Hematopoietic multipotent progenitor cell treated with erythropoietin and hydrocortisone succinate and interleukin-3 and kit ligand, for 17 days (in vitro differentiated cells): ENCODE results near the gene HOXD10.

Experiments
- DNase-seq: peaks from one replicate; pipeline ENCODE4 v3.0.0-alpha.2; 2015; ENCODE audit warnings: low spot score

The HOXD10 gene

DNA sequence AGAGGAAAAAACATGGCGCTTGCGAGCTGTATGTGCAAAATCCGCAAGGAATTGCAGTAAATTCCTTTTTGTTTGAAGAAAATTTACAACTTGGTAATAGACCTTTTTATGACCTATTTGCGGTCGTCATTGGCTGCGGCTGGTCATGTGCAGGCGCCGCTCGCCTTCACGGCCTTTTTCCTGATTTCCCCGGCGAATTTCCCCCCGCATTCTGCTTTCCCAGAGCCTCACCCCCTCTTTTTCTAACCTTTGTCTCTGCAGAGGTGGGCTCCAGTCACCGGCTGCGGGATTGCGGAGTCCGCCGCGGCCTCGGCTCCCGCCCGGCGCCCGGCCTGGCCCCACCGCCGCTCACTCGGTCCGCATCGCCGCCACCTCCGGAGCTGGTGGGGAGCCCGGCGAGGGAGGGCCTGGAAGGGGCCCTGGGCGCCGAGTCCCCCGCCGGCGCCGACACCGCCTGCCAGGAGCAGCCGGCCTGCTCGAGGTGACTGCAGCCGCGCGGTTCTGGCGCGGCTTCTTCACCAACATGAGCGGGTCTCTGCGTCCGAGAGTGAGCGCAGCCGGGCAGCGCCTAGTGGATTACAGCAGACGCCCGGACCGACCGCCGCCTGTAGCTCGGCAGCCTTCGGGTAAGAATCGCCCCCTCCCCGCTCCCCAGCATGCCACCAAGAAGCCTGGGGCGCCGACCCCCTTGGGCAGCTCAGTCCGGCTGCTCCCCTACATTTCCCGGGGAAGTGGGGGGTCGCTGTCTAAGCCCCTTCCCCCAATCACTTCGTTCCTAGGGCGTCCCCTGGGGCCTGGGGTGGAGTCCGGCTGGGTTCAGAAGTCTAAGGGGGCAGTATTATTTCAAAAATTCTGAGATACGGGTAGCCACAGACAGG is 20.0 kb downstream of the HOXD10 start:
- no peak for DNase-seq

DNA sequence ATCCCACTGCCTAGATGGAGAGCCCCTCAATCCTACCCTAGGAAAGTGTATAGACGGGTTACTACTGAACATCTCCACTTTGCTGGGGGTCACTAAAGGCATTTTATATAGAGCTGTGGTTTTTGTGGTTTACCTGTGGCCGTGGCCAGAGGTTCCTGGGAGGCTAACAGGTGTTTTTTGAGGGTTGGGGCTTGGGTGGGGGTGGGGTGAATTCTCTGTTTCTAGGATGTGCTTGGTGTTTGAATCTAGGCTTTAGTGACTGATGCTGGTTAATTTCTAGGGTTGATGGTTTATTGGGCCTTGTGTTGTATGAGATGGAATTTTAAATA is 20.6 kb downstream of the HOXD10 start:
- DNase-seq, result no peak

DNA sequence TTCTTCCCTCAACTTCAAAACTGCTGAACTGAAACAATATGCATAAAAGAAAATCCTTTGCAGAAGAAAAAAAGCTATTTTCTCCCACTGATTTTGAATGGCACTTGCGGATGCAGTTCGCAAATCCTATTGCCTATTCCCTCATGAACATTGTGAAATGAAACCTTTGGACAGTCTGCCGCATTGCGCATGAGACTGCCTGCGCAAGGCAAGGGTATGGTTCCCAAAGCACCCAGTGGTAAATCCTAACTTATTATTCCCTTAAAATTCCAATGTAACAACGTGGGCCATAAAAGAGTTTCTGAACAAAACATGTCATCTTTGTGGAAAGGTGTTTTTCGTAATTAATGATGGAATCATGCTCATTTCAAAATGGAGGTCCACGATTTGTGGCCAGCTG is 21.3 kb downstream of the HOXD10 start:
- no peak for DNase-seq

DNA sequence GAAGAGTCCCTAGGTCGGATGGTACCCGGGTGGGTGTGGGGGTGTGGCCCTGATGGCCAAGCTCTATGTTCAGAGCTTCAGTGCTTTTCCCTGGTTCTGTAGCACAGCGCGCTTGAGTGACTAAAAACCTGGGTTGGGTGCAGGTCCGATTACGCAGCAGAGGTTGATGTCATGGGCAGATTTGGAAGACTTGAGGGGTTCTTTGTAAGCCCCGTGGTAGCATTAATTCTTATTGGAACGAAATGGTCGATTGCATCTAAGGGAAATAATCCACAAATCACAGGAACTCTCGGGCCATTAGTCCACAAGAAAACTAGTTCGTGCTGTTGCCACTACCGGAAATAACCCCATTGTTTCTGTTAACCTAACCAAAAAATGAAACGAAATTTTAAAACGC is 21.9 kb downstream of the HOXD10 start:
- no peak for DNase-seq

DNA sequence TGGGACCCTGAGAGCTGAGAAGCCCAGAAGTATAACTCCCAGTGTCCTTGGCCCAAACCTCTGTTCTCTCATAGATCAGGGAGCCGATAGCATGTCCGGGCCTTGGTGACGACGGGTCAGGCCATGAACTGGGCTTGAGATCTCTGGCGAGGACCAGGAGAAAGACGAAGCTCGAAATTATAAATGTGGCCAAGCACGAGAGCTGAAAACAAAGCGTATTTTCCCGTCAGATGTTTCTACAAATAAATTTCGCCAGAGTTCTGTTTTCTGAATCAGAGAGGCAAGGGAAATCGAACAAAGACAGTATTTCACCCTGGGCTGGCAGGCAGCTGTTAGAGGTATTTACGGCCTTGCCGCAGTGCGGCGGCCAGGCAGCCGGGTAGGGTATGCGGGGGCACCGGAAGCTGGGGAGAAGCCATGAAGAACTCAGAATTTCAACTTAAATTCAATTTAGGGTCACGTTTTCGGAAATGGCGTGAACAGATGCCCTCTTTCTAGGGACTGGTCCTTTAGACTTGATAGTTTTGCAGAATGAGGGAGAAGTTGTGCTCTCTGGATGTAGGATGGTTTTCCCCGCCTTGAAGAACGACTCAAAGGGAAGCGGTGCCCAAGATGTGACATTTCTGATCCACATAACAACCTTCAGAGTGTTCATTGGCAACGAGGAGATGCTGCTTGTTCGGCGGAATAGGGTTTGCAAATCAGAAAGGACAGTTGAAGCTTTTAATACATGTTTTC is 22.5 kb downstream of the HOXD10 start:
- no peak for DNase-seq

DNA sequence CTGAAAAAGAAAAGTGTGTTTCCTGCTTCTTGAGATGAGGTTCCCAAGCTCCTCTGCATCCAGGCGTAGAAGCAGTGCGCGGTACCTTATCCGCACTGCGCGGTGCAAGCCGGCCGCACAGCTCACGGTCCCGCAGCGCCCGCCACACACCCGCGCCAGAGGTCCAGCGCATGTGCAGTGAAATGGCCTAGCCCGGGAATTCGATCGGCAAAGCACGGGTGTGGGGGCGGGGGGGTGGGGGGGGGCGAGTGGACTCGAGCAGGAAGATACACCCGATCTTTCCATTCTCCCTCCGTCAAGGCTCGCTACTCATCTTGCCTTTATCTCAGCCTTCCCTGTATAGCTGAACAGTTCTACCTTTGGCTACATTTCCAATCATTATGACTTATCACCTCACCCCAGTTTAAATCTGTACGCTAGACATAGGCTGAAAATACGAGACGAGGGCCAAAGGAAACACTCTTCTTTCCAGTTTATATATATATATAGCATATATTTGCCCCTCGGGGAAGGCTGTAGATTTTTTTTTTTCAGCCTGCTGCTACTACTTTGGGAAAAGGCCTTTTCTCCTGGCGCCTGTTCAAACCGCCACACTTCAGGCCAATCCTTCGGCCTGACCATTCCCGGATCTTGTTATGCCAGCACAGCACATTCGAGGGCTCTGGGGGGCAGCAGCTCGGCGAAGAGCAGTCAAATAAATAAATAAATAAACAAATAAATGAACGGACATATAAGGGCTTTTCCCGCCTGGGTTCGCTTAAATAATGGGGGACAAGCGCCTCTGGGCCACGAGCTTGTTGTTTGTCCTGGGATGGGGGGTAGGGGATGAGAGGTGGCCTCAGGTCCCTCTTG is 23.3 kb downstream of the HOXD10 start:
- no peak for DNase-seq

DNA sequence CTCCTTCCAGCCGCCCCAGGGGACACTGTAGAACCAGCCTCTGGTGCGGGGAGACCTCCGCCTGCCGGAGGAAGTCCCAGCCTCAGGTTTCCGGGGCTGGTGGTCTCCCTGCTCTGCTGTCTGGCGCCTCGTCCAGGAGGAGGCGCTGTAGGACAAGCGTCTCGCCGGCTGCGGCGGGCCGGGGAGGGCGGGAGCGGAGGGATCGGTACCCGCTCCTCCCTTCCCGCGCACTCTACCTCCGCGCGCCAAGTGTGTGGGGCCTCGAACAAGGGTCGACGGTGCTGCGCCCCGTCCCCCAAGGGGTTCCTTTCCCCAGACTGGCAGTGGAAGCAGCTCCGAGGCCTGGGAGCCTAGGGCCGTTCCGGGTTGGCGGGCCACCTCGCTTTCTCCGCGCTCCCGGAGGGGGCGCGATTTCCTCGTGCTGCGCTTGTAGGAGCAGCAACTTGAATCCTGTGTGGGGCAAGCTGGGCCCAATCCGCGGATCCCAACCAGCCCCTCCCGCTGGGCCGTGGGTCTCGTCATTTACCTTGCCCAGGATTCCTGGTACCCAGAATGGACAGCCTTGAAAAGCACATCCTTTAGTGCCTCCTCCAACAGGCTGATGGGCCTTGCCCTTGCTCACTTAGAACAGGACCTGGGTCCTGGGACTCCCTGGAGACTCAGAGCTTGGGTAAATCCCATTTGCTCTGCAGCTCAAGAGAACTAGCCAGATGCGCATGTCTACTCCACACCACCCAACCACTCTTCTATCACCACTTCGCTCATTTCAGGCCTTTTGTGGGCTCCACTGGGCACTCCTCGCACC is 24.1 kb downstream of the HOXD10 start:
- peak; percentile 23 for DNase-seq

DNA sequence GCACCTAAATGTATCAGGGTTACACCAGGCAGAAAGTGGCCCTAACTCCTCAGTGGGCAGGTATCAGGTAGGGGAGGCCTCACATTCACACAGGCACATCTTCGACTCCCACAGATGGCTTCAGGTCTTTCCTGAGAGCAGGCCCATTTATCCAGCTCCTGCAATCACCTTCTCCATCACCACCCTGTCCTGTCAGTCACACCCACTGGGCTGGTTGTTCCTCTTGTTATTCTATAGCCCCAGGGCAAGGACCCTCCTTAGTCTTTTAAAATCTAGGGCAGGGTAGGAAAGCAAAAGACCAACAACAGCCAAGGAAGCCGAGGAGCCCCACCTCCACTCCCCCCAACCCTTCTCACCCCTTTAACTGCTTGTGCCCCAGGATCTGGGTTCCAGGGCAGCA is 25.7 kb downstream of the HOXD10 start:
- no peak for DNase-seq

DNA sequence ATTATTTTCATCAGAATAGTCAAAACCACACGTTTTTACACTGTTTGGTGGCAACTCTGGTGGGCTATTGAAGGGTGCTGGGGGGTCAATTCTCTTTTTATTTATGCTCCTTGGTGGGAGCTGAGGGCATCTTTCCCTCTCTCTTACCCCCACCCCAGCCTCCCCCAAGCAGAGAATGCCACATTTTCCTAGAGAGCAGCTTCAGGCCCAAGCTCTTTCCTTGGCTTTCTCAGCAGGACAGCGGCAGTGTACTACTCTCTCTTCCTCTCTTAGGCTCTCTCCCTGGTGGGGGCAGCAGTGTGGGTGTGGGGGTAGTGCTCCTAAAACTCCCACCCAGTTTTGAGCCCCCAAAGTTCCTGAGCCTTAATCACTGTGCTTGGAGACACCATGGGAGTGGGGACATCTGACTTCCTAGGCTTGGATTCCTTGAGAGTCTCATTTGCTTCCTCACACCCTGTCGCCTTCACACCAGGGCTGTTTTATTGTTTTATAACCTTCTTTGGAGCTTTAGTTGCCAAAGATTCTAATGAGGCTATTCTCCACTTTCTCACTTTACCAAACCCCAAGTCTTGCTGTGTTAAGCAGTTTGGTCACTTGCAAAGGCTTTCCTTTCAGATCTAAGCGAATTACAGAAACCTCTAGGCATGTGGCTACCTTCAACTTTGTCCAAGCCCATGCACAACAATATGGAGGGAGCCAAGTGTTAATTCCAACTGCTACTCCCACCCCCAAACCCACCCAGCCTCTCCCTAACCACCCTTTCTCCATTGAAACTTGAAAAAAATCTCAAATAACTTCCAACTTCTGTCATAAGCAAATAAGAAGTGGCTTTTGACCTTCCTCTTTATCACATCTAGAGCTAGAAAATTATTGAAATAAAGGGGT is 28.7 kb downstream of the HOXD10 start:
- no peak for DNase-seq

DNA sequence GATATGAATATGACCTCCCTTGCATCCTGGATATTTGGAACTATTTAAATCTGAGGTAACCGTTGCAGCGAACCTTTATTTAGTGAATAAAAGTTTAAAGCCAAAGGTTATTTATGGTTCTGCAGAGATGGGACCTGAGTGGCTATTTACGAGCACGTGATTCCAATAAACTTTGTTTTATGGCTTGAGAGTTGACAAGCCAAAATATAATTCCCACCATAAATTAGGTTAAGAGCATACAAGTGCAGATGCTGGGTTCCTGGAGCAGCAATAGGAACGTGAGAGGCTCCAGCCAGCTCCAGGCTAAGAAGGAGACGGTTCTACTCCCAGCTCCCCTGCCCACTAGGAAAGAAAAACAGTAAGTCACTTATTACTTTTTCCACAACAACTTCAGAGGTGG is 29.5 kb downstream of the HOXD10 start:
- no peak for DNase-seq

- no peak for DNase-seq
These were observed 30.1 kb downstream of the HOXD10 start for GRCh38 chr2:176146645-176147044.

- DNase-seq, result no peak
These were observed 30.7 kb downstream of the HOXD10 start for GRCh38 chr2:176147210-176147799.

DNA sequence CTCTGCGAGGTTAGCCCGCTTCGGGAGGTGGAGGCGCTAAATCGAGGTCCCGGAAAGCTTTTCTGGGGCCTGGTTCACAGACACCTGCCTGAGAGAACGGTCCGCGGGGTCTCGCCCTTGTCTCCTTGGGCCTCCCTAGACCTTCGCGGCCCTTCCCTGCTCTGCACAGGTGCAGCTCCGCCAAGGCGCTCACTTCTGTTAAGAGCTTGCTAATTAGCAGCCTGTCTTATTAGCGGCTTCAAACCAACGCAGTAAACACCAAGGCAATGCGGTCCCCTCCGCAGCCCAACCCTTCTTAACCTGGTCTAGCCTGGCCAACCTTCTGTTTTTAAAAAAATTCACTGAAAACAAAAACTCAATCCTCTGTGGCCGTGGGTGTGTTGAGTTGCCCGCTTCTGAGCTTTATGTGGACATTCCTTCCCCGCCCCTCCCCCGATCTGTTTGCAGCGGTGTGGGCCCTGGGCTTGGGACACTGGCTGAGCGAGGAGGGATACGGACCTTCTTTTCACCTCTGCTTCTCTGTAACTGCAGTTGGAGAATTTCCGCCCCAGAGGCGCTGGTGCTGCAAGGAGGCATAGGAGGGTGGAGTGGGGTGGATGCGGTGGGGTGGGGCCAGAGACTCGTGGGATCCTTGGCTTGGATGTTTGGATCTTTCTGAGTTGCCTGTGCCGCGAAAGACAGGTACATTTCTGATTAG is 31.4 kb downstream of the HOXD10 start:
- no peak for DNase-seq

DNA sequence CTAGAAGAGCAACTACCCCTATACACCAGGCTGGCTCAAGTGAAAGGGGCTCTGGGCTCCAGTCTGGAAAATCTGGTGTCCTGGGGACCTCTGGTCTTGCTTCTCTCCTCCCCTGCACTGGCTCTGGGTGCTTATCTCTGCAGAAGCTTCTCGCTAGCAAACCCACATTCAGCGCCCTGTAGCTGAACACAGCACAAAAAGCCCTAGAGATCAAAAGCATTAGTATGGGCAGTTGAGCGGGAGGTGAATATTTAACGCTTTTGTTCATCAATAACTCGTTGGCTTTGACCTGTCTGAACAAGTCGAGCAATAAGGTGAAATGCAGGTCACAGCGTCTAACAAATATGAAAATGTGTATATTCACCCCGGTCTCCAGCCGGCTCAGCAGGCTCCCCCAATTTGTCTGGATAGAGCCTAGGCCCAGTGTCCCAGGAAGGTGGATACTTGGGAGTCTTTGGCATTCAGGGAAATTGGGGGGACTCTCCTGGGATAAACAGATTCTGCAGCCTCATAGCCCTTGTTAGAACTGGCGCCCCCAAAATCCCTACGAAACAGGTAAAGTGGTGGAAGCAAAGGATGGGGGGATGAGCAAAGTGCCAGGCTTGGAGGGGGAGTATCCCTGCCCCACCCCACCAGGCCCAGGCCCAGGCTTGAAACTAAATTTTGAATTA is 32.3 kb downstream of the HOXD10 start:
- no peak for DNase-seq

DNA sequence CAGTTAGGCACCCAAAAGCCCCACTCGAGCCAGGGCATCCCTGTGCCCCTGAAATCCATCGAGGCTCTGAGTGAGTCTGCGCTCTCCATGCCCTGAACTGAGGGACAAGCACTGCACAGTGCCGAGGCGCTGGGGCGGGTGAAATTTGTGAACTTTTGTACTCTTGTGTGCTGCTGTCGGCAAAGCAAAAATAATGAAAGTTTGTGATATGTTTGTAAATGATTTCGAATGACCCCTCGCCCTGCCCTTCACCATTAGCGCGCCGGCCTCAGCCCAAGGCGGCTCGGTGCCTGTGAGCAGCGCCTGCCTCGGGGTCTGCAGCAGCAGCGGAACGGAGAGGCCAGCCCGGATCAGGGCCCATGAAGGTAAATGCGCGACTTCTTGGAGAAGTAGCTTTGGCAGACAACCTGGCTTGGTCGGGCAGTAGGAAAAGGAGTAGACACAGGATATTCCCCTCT is 32.9 kb downstream of the HOXD10 start:
- DNase-seq, result no peak

GRCh38 chr2:176149939-176150583 is 33.5 kb downstream of the HOXD10 start:
- DNase-seq, result no peak

DNA sequence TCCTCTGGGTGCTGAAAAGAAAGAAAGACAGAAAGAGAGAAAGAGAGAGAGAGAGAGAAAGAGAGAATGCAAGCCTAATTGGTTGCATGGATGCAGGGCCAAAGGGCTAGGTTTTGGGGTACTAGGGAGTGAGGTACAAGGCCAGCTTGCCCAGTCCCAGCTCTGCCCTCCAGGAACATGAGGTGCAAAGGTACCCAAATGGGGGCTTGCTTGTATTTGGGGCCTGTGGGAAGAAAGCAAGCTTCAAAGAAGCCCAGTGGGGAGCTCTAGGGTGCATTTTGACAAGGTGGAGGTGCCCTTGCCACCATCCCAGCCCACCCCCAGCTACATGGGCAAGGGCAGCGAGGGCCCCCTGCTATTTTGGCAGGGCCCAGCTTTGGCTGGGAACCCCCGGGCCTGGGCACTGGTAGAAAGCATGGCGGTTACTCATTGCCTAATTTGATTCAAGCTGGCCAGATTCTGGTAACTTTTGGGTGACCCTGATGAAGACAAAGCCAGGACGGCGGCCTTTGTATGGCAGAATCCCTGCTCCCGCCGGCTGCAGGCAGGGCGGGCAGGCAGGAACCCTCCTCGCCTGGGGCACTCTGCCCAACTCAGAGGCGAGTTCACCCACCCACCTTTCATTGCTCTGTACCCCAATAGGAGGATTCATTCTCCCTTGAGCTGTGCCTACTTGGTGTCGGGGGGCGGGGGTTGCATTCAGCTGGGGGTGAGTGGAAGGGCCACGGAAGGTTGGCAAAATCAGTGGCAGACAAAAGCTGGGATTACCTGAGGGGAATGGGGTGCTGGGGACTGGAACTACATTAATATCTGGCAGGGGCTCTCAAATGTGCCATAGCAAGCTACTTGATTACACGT is 34.2 kb downstream of the HOXD10 start:
- DNase-seq, result no peak
